IPS-18c (cell line): ENCODE data around the gene CYP26C1.

Experiments
- H3K4me3 ChIP-seq: 2 replicates; pipeline ENCODE4 v1.7.0; 2013; ENCODE audit warnings: low read depth, mild to moderate bottlenecking, low read length, moderate library complexity; ENCODE audit not compliant: insufficient read depth
- H3K9me3 ChIP-seq: one replicate; pipeline ENCODE4 v1.6.1; 2013; ENCODE audit warnings: mild to moderate bottlenecking, low read length, moderate library complexity; ENCODE audit not compliant: control insufficient read depth, insufficient read depth

CYP26C1 gene

GRCh38 chr10:93072225-93072712 is 11.7 kb downstream of the CYP26C1 start:
- H3K9me3 ChIP-seq, result peaks cover 3% of the 10 kb centered on the region
- H3K4me3 ChIP-seq, result peak overlapping the region; percentile 80

- Histone ChIP-seq H3K9me3 (peaks cover 3% of the 10 kb centered on the region), H3K4me3 (peak overlapping the region; percentile 80)
Measured at GRCh38 chr10:93072713-93073538, 12.3 kb downstream of the CYP26C1 start.

- H3K4me3 ChIP-seq, result peak within 1 kb of the TSS; percentile 80
Measured at GRCh38 chr10:93073539-93074146, 13.0 kb downstream of the CYP26C1 start, which contains the start of gene CYP26A1. Gene CYP26A1 (plus strand): TSS chr10:93073893. CDS start chr10:93073935, 42 bp downstream.

GRCh38 chr10:93074147-93074596 is 13.6 kb downstream of the CYP26C1 start:
- Histone ChIP-seq H3K9me3 (peaks cover 3% of the 10 kb centered on the region), H3K4me3 (peak overlapping the region; percentile 80)

More at GRCh38 chr10:93073539-93074146, 13.0 kb downstream of the CYP26C1 start, which contains the start of gene CYP26A1:
- H3K9me3 ChIP-seq, result peaks cover 3% of the 10 kb centered on the region

- H3K4me3 ChIP-seq, result peak overlapping the region; percentile 80
- H3K9me3 ChIP-seq, result peaks cover 3% of the 10 kb centered on the region
Measured at GRCh38 chr10:93074597-93075368, 14.2 kb downstream of the CYP26C1 start.

- peak overlapping the region; percentile 80 for H3K4me3 ChIP-seq
- H3K9me3 ChIP-seq, result peaks cover 3% of the 10 kb centered on the region
Measured at GRCh38 chr10:93075369-93076221, 15.0 kb downstream of the CYP26C1 start.

GRCh38 chr10:93076871-93077270 is 16.3 kb downstream of the CYP26C1 start:
- H3K4me3 ChIP-seq, result peak overlapping the region; percentile 80; the same call in 1 of the 2 replicates
- peaks cover 3% of the 10 kb centered on the region for H3K9me3 ChIP-seq

GRCh38 chr10:93077860-93078337 is 17.3 kb downstream of the CYP26C1 start:
- peaks cover 3% of the 10 kb centered on the region for H3K9me3 ChIP-seq
- no peak overlapping the region for H3K4me3 ChIP-seq

- peaks cover 3% of the 10 kb centered on the region for H3K9me3 ChIP-seq
- no peak overlapping the region for H3K4me3 ChIP-seq
Measured at GRCh38 chr10:93079663-93080349, 19.2 kb downstream of the CYP26C1 start.

- no peak overlapping the region for H3K4me3 ChIP-seq
- H3K9me3 ChIP-seq, result no peaks in the 10 kb centered on the region
Measured at GRCh38 chr10:93080350-93081046, 19.9 kb downstream of the CYP26C1 start.

- H3K9me3 ChIP-seq, result no peaks in the 10 kb centered on the region
- no peak overlapping the region for H3K4me3 ChIP-seq
Measured at GRCh38 chr10:93081318-93081717, 20.7 kb downstream of the CYP26C1 start.

GRCh38 chr10:93081834-93082233 is 21.2 kb downstream of the CYP26C1 start:
- Histone ChIP-seq H3K4me3 (no peak overlapping the region), H3K9me3 (no peaks in the 10 kb centered on the region)

- no peak overlapping the region for H3K4me3 ChIP-seq
- no peaks in the 10 kb centered on the region for H3K9me3 ChIP-seq
Measured at GRCh38 chr10:93083743-93084539, 23.3 kb downstream of the CYP26C1 start.

GRCh38 chr10:93085272-93085859 is 24.8 kb downstream of the CYP26C1 start:
- no peak overlapping the region for H3K4me3 ChIP-seq
- no peaks in the 10 kb centered on the region for H3K9me3 ChIP-seq
